Stimulated activated effector memory CD8-positive, alpha-beta T cell treated with anti-CD3 and anti-CD28 coated beads, Interleukin-12 subunit alpha, Interleukin-12 subunit beta, amount 100 ng/mL, for 72 hours (primary cell): ENCODE measurements around the gene KDM4C.
A peak's percentile ranks its signal among the peaks of the same experiment; 100 is the strongest.
"Not testable (repeated sequence)": the region's sequence is repeated elsewhere in the genome, so short reads cannot be mapped to it uniquely, and the experiment has no call there.

Source experiments
- ATAC-seq: fragments of 150-1000 bp; cut with Tn5 transposase; 2 replicates; pipeline ENCODE4 v1.10.0; 2021
- DNase-seq, 2 donors: peaks; one replicate each; pipeline ENCODE4 v3.0.0; 2021 to 2022; ENCODE audit warnings: low spot score in 2 of 2
- H3K27ac Mint-ChIP-seq: one replicate; pipeline ENCODE4 v1.8.0; 2022; ENCODE audit warnings: mild to moderate bottlenecking, mixed read lengths
- H3K36me3 Mint-ChIP-seq: one replicate; pipeline ENCODE4 v1.8.0; 2022; ENCODE audit warnings: mild to moderate bottlenecking, mixed read lengths
- H3K4me1 Mint-ChIP-seq: one replicate; pipeline ENCODE4 v1.8.0; 2022; ENCODE audit warnings: mixed read lengths
- H3K4me3 Mint-ChIP-seq: one replicate; pipeline ENCODE4 v1.8.0; 2022; ENCODE audit warnings: mild to moderate bottlenecking, mixed read lengths
- H3K9me3 Mint-ChIP-seq: one replicate; pipeline ENCODE4 v1.8.0; 2022; ENCODE audit warnings: mixed read lengths

KDM4C gene

GRCh38 chr9:6929441-6930215 lies 171.9 kb downstream of the KDM4C start:
- DNase-seq (no peak), ATAC-seq (no peak)
- Mint-ChIP-seq H3K36me3 (no peaks in the 10 kb centered on the region), H3K9me3 (no peaks in the 10 kb centered on the region), H3K27ac (no peak overlapping the region), H3K4me1 (peaks cover 50% of the 10 kb centered on the region), H3K4me3 (no peak overlapping the region)

DNA sequence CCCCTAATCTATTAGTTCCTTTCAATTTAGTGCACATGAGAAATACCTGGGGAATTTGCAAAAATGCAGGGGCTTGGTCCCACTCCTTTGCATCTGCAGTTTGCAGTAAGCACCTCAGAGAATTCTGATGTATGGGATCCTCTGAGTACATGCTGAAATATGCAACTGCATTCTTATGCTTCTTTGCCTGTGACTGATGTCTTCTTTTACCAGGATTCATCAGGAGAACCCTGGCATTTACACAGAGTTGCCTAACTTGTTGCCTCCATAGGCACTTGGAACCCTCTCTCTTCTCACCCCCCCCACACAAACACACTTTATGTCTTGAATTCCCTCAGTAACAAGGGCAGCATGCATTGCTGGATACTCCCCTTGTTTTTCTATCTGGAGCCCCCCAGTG lies 173.1 kb downstream of the KDM4C start:
- Mint-ChIP-seq H3K4me1 (peaks cover 38% of the 10 kb centered on the region), H3K27ac (no peak overlapping the region), H3K36me3 (no peaks in the 10 kb centered on the region), H3K9me3 (no peaks in the 10 kb centered on the region), H3K4me3 (no peak overlapping the region)
- DNase-seq (no peak), ATAC-seq (no peak)

DNA sequence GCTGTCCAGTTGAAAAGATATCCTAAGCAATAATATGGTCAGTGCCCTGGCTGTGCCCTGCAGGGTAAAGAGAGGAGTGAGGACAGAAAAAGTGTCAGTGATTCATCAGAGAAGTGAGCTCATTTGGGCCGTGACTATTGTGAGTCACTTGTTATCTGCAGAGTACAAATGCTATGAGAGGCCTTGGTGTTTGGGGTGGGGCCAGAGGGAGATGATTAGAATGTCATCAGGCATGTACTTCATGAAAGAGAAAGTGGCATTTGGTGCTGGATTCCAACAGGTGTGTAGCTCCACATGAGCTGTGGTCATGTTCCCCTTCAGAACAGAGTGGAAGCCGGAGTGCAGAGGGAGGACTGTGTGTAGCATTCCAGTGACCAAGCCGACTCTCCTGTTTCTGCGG lies 174.1 kb downstream of the KDM4C start:
- Mint-ChIP-seq H3K9me3 (no peaks in the 10 kb centered on the region), H3K4me1 (peaks cover 34% of the 10 kb centered on the region), H3K27ac (peak overlapping the region; percentile 2), H3K4me3 (no peak overlapping the region), H3K36me3 (no peaks in the 10 kb centered on the region)
- DNase-seq (peak in 1 of 2 donors; percentile 11), ATAC-seq (peak; percentile 100)

- H3K4me1 Mint-ChIP-seq: peaks cover 10% of the 10 kb centered on the region
- ATAC-seq: no peak
- no peak overlapping the region for H3K4me3 Mint-ChIP-seq
- no peaks in the 10 kb centered on the region for H3K9me3 Mint-ChIP-seq
- no peak for DNase-seq
- H3K36me3 Mint-ChIP-seq: peaks cover 7% of the 10 kb centered on the region
- no peak overlapping the region for H3K27ac Mint-ChIP-seq
Measured at GRCh38 chr9:6936103-6936502, 178.3 kb downstream of the KDM4C start.

DNA sequence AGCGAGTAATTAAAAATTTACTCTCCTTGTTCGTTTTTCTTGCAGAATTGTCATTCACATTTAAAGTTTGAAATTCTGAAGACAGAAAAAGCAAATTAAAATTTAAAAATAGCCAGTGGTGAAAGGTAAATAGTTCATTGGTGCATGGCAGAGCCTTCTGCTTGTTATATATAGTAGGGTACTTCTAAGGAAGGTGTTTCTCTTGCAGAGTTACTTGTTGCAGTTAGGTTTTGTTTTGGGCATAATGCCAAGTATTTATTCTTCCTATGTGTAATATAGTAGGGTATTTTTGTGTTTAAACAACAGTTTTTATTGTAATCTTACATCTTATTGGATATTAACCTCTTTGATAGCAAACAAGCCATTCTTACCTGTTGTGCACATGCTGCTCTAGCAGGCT lies 179.4 kb downstream of the KDM4C start:
- DNase-seq (no peak), ATAC-seq (no peak)
- Mint-ChIP-seq H3K4me3 (no peak overlapping the region), H3K9me3 (no peaks in the 10 kb centered on the region), H3K36me3 (peaks cover 12% of the 10 kb centered on the region), H3K4me1 (peaks cover 12% of the 10 kb centered on the region), H3K27ac (no peak overlapping the region)

DNA sequence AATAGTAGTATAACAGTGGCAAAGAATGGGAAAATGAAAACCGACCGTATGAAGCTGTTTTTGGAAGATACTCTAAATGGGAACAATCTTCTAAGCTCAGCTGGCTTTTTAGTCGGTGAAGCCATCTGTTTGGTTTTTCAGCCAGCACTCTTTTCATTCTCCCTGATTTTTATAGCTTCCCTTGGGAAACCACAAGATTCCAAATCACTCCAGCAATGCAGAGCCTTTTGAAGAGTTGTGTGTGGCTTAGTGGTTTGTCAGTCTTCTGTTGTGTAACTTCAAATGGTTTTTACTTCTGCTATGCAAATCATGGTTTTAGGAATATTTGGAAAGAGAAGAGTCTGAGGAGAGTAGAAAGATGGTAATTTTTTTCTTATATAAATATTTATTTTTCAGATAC lies 180.7 kb downstream of the KDM4C start:
- Mint-ChIP-seq H3K9me3 (no peaks in the 10 kb centered on the region), H3K27ac (no peak overlapping the region), H3K4me1 (peaks cover 16% of the 10 kb centered on the region), H3K4me3 (no peak overlapping the region), H3K36me3 (peaks cover 21% of the 10 kb centered on the region)
- ATAC-seq (no peak), DNase-seq (no peak)

- Mint-ChIP-seq H3K36me3 (peaks cover 21% of the 10 kb centered on the region), H3K4me3 (no peak overlapping the region), H3K4me1 (peaks cover 20% of the 10 kb centered on the region), H3K27ac (no peak overlapping the region), H3K9me3 (no peaks in the 10 kb centered on the region)
- DNase-seq (no peak), ATAC-seq (no peak)
Measured at GRCh38 chr9:6938873-6939272, 181.1 kb downstream of the KDM4C start.

DNA sequence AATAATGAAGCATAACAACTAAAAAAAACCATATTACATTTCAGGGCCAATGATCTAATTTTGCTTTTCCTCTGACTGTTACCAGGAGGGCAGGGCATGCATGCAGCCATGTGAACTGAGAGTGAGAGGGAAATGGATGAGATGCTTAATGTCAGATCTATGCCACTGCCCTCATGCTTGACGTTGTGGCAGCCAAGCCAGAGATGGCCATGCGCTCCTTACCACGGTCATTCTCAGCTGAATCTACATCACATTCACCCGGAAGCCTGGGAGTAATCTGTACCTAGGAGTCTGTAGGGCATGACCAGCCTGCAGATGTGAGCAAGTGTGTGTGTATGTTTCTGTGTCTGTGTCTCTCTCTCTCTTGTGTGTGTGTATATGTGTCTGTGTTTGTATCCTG lies 183.7 kb downstream of the KDM4C start:
- Mint-ChIP-seq H3K4me3 (no peak overlapping the region), H3K9me3 (no peaks in the 10 kb centered on the region), H3K36me3 (peaks cover 21% of the 10 kb centered on the region), H3K27ac (no peak overlapping the region), H3K4me1 (peaks cover 32% of the 10 kb centered on the region)
- ATAC-seq (no peak), DNase-seq (no peak)

GRCh38 chr9:6942406-6942805 lies 184.6 kb downstream of the KDM4C start:
- DNase-seq: no peak
- Mint-ChIP-seq H3K4me3 (no peak overlapping the region), H3K27ac (no peak overlapping the region), H3K9me3 (no peaks in the 10 kb centered on the region), H3K36me3 (peaks cover 21% of the 10 kb centered on the region), H3K4me1 (peaks cover 32% of the 10 kb centered on the region)
- ATAC-seq: no peak

DNA sequence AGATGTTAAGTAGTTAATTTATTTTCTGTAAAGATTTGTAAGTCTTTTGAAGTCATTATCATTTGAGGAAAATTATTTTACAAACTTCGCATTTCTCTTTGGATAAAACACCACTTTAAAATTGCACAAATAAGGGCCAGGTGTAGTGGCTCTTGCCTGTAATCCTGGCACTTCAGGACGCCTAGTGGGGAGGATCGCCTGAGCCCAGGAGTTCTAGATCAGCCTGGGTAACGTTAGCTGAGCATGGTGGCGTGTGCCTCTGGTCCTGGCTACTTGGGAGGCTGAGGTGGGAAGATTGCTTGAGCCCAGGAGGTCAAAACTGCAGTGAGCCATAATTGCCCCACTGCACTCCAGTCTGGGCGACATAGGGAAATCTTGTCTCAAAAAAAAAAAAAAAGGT lies 185.5 kb downstream of the KDM4C start:
- ATAC-seq: no peak
- Mint-ChIP-seq H3K36me3 (peaks cover 21% of the 10 kb centered on the region), H3K27ac (peak overlapping the region; percentile 20)

GRCh38 chr9:6944093-6944551 lies 186.3 kb downstream of the KDM4C start:
- H3K4me1 Mint-ChIP-seq: peaks cover 32% of the 10 kb centered on the region

More for the DNA sequence above, 185.5 kb downstream of the KDM4C start:
- Mint-ChIP-seq H3K4me3 (no peak overlapping the region), H3K9me3 (no peaks in the 10 kb centered on the region), H3K4me1 (peaks cover 32% of the 10 kb centered on the region)
- no peak for DNase-seq

DNA sequence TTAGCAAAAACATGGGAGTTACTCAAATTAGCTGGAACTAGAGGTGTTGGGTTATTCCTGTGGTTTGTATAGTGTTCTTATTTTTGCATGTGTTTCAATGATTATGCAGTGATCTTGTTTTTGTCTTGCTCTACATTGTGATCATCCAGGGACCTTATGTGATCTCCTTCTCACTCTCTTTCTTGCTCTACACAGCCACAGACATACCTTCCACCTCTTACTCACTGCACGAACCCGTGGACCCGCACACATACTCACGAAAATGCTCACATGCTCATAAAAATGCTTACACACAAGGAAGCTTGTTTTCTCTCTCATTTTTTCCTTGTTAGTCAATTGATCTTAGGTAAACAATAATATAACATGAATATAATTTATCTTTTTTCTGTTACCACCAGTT lies 187.1 kb downstream of the KDM4C start:
- no peak for DNase-seq
- Mint-ChIP-seq H3K27ac (no peak overlapping the region), H3K9me3 (no peaks in the 10 kb centered on the region), H3K4me1 (peaks cover 32% of the 10 kb centered on the region), H3K36me3 (peaks cover 17% of the 10 kb centered on the region), H3K4me3 (no peak overlapping the region)
- ATAC-seq: peak; percentile 77

More at GRCh38 chr9:6944093-6944551, 186.3 kb downstream of the KDM4C start:
- Mint-ChIP-seq H3K27ac (peak overlapping the region; percentile 20), H3K4me3 (no peak overlapping the region), H3K36me3 (peaks cover 21% of the 10 kb centered on the region), H3K9me3 (no peaks in the 10 kb centered on the region)
- DNase-seq (no peak), ATAC-seq (no peak)

DNA sequence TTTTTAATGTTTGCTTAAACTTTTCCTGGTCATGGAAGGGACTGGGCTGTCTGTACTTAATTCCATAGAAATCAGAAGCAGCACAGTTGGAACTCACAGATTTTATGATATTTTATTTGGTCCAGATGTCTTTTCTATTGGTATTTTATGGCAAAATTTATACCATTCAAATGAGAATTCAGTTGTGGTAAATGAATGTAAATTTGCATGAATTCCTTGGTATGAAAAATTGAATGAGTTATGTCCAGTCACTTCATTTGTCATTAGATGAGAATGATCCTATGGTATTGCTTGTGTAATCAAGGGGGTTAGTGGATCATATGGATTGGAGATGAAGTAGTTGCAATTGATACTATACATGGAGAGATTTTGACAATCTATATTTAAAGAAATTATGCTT lies 188.0 kb downstream of the KDM4C start:
- H3K9me3 Mint-ChIP-seq: no peaks in the 10 kb centered on the region
- DNase-seq: no peak
- no peak overlapping the region for H3K4me3 Mint-ChIP-seq
- no peak for ATAC-seq
- no peak overlapping the region for H3K27ac Mint-ChIP-seq
- peaks cover 13% of the 10 kb centered on the region for H3K36me3 Mint-ChIP-seq
- peaks cover 36% of the 10 kb centered on the region for H3K4me1 Mint-ChIP-seq

GRCh38 chr9:6946583-6947166 lies 188.9 kb downstream of the KDM4C start:
- peaks cover 13% of the 10 kb centered on the region for H3K36me3 Mint-ChIP-seq
- ATAC-seq: no peak

DNA sequence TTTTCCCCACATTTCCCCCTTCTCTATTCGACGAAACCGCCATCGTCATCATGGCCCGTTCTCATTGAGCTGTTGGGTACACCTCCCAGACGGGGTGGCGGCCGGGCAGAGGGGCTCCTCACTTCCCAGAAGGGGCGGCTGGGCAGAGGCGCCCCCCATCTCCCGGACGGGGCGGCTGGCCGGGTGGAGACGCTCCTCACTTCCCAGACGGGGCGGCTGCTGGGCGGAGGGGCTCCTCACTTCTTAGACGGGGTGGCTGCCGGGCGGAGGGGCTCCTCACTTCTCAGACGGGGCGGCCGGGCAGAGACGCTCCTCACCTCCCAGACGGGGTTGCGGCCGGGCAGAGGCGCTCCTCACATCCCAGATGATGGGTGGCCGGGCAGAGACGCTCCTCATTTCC lies 191.1 kb downstream of the KDM4C start:
- H3K9me3 Mint-ChIP-seq, H3K4me3 Mint-ChIP-seq, H3K27ac Mint-ChIP-seq, DNase-seq, H3K36me3 Mint-ChIP-seq, ATAC-seq: not testable (repeated sequence)
- peaks cover 26% of the 10 kb centered on the region for H3K4me1 Mint-ChIP-seq

More at GRCh38 chr9:6946583-6947166, 188.9 kb downstream of the KDM4C start:
- no peak overlapping the region for H3K4me3 Mint-ChIP-seq
- no peak for DNase-seq
- H3K4me1 Mint-ChIP-seq: peaks cover 37% of the 10 kb centered on the region
- H3K27ac Mint-ChIP-seq: no peak overlapping the region
- no peaks in the 10 kb centered on the region for H3K9me3 Mint-ChIP-seq
